Gastrocnemius medialis (tissue), 4 donors: Measurements from ENCODE around the gene MAD1L1. TPM values are rescaled to one million over a fixed set of nuclear protein-coding genes. Genes with fewer than 3 reads are reported as not detected.

Experiments
- ATAC-seq, 2 donors: fragments of 150-250 bp; one replicate each; pipeline ENCODE4 v1.9.1; 2016
- DNase-seq, 2 donors: peaks; one replicate each; pipeline ENCODE4 v3.0.0-alpha.2; 2019
- H3K27ac ChIP-seq, 4 donors: fragments of 200-600 bp; sonication (generic); 1 replicate in 1 of 4; 2 replicates in 3 of 4; pipeline ENCODE4 v1.5.1; 2016 to 2018; ENCODE audit warnings: mild to moderate bottlenecking in 2 of 4, moderate library complexity in 1 of 4
- H3K27me3 ChIP-seq, 3 donors: fragments of 200-600 bp; sonication (generic) in 2 of 3; 1 replicate in 1 of 3; 2 replicates in 2 of 3; pipeline versions ENCODE4 v1.5.1 to v1.6.0; 2016 to 2019; ENCODE audit warnings: mild to moderate bottlenecking in 1 of 3, moderate library complexity in 1 of 3
- H3K36me3 ChIP-seq, 2 donors: fragments of 200-600 bp; sonication (generic) in 1 of 2; one replicate each; pipeline ENCODE4 v1.5.1; 2017 to 2018
- H3K4me1 ChIP-seq, 2 donors: fragments of 200-600 bp; sonication (generic) in 1 of 2; one replicate each; pipeline ENCODE4 v1.5.1; 2016 to 2017; ENCODE audit warnings: mild to moderate bottlenecking in 2 of 2
- H3K4me3 ChIP-seq, 4 donors: fragments of 200-600 bp; sonication (generic) in 3 of 4; 1 replicate in 1 of 4; 2 replicates in 3 of 4; pipeline ENCODE4 v1.5.1; 2016 to 2019; ENCODE audit warnings: mild to moderate bottlenecking in 2 of 4
- H3K9me3 ChIP-seq, 3 donors: fragments of 200-600 bp; sonication (generic) in 2 of 3; 1 replicate in 1 of 3; 2 replicates in 2 of 3; pipeline ENCODE4 v1.5.1; 2016 to 2019
- CTCF ChIP-seq, 5 experiments: fragments of 450-650 bp in 3 of 5; fragments of 200-600 bp in 2 of 5; sonication (generic) in 2 of 5; IDR thresholded peaks in 4 of 5; conservative IDR thresholded peaks in 1 of 5; 1 replicate in 4 of 5; 2 replicates in 1 of 5; pipeline ENCODE4 v1.5.1; 2016 to 2019; ENCODE audit warnings: antibody characterized with exemption in 5 of 5, mild to moderate bottlenecking in 3 of 5, moderate library complexity in 3 of 5
- POLR2A ChIP-seq, 2 donors: fragments of 450-650 bp; IDR thresholded peaks; one replicate each; pipeline ENCODE4 v1.6.1; 2017; ENCODE audit warnings: antibody characterized with exemption in 2 of 2, mild to moderate bottlenecking in 2 of 2, moderate library complexity in 2 of 2
- in situ Hi-C, 4 donors: fragments of 200-750 bp; cut with MboI; loops; one replicate each; pipeline versions ENCODE4 v1.15.0 to v1.8.0; 2017; ENCODE audit warnings: low sequenced_read_pairs in 4 of 4
- intact Hi-C: fragments of 100-400 bp; cut with DNase I; formaldehyde crosslinking; loops from one replicate; pipeline ENCODE4 v1.15.1; 2023; ENCODE audit warnings: low total_unique reads
- total RNA-seq, 4 donors: library from RNA; depleted of rRNA; stranded (reverse); fragments of >200 nt; gene quantifications; one replicate each; pipeline versions ENCODE4 v1.1.0 to v1.2.3, GENCODE V29; 2016

MAD1L1 gene
- total RNA-seq, 4 donors from 2014 or later, result 19.7 to 32.4 (median 22.7) TPM

GRCh38 chr7:2225830-2226229 lies 6.9 kb downstream of the MAD1L1 start:
- DNase-seq (no peak), ATAC-seq (no peak)
- in situ Hi-C loops (no loop called here), intact Hi-C loops (no loop called here)
- TF ChIP-seq CTCF (IDR thresholded peaks at IDR 0.05 in 4 of 5, conservative IDR thresholded peaks at IDR 0.05 in 1 of 5), result no peak
- TF ChIP-seq POLR2A (IDR thresholded peaks at IDR 0.05), result no peak
- Histone ChIP-seq H3K9me3 (no peaks in the 10 kb centered on the region), H3K36me3 (peaks cover 0 to 40% of the 10 kb centered on the region in 2 donors), H3K27me3 (no peaks in the 10 kb centered on the region), H3K4me1 (peaks cover 14 to 22% of the 10 kb centered on the region in 2 donors), H3K27ac (peak overlapping the region in 3 of 4 donors; percentile 69 to 82 (median 80)), H3K4me3 (no peak overlapping the region)

GRCh38 chr7:2225336-2225735 lies 7.4 kb downstream of the MAD1L1 start:
- ATAC-seq (peak; percentile 20 to 42), DNase-seq (no peak)
- Histone ChIP-seq H3K36me3 (peaks cover 0 to 38% of the 10 kb centered on the region in 2 donors), H3K4me1 (peaks cover 14 to 20% of the 10 kb centered on the region in 2 donors), H3K9me3 (no peaks in the 10 kb centered on the region), H3K27ac (peak overlapping the region; percentile 49 to 82 (median 74)), H3K27me3 (no peaks in the 10 kb centered on the region), H3K4me3 (no peak overlapping the region)
- in situ Hi-C loops, result no loop called here
- TF ChIP-seq POLR2A (IDR thresholded peaks at IDR 0.05), result no peak
- TF ChIP-seq CTCF (IDR thresholded peaks at IDR 0.05 in 4 of 5, conservative IDR thresholded peaks at IDR 0.05 in 1 of 5), result no peak
- intact Hi-C loops, result no loop called here

- ATAC-seq, result peak; percentile 93 to 96
- no peak for TF ChIP-seq POLR2A (IDR thresholded peaks at IDR 0.05)
- TF ChIP-seq CTCF (IDR thresholded peaks at IDR 0.05 in 4 of 5, conservative IDR thresholded peaks at IDR 0.05 in 1 of 5), result no peak
- H3K4me3 ChIP-seq, result peak overlapping the region in 1 of 4 donors; percentile 5
- peaks cover 0 to 35% of the 10 kb centered on the region in 2 donors for H3K36me3 ChIP-seq
- intact Hi-C loops, result no loop called here
- in situ Hi-C loops, result loop anchor here in 2 of 4 donors (25.0 kb wide), 2 partner anchors 563 to 638 kb away; partner anchors contain the start of gene ELFN1 (in 1 of the 2)
- no peaks in the 10 kb centered on the region for H3K27me3 ChIP-seq
- peaks cover 14 to 20% of the 10 kb centered on the region in 2 donors for H3K4me1 ChIP-seq
- no peaks in the 10 kb centered on the region for H3K9me3 ChIP-seq
- H3K27ac ChIP-seq, result peak overlapping the region; percentile 69 to 82 (median 78)
- DNase-seq, result peak; percentile 58 to 80
These were observed 7.8 kb downstream of the MAD1L1 start for GRCh38 chr7:2224934-2225333.

GRCh38 chr7:2224491-2224928 lies 8.2 kb downstream of the MAD1L1 start:
- Histone ChIP-seq H3K4me1 (peaks cover 14 to 20% of the 10 kb centered on the region in 2 donors), H3K27me3 (no peaks in the 10 kb centered on the region), H3K27ac (peak overlapping the region; percentile 69 to 82 (median 78)), H3K36me3 (peaks cover 0 to 33% of the 10 kb centered on the region in 2 donors), H3K9me3 (no peaks in the 10 kb centered on the region), H3K4me3 (peak overlapping the region in 1 of 4 donors; percentile 5)
- ATAC-seq (peak; percentile 48 to 69), DNase-seq (peak; percentile 46 to 52)
- no peak for TF ChIP-seq CTCF (IDR thresholded peaks at IDR 0.05 in 4 of 5, conservative IDR thresholded peaks at IDR 0.05 in 1 of 5)
- no peak for TF ChIP-seq POLR2A (IDR thresholded peaks at IDR 0.05)
- intact Hi-C loops (no loop called here), in situ Hi-C loops (loop anchor here in 2 of 4 donors (25.0 kb wide), 2 partner anchors 562 to 637 kb away; partner anchors contain the start of gene ELFN1 (in 1 of the 2))
